ENCODE results near the gene KYNU.

The KYNU gene

GRCh38 chr2:142975239-142975638 is 97.8 kb downstream of the KYNU start:
- H3K9me3 ChIP-seq (ENCODE audit: low read length) = no peaks in the 10 kb centered on the region
- H3K27me3 ChIP-seq (ENCODE audit: insufficient read depth, low read length) = no peaks in the 10 kb centered on the region
- H3K27ac ChIP-seq (ENCODE audit: low read depth, low read length, poor library complexity, severe bottlenecking) = no peak overlapping the region
- no peaks in the 10 kb centered on the region for H3K4me1 ChIP-seq (ENCODE audit: insufficient read depth, low read length, severe bottlenecking)
- no peak overlapping the region for H2AFZ ChIP-seq (ENCODE audit: low read length)
- H3K9ac ChIP-seq (ENCODE audit: low read length) = no peak overlapping the region
- H3K4me2 ChIP-seq (ENCODE audit: low read length) = no peak overlapping the region
- no peaks in the 10 kb centered on the region for H3F3A ChIP-seq (ENCODE audit: insufficient read depth, low read length)
- no peaks in the 10 kb centered on the region for H3K36me3 ChIP-seq (ENCODE audit: insufficient read depth, low read length)
- no peak for TF ChIP-seq CTCF (IDR thresholded peaks at IDR 0.05; ENCODE audit: low read length)
- TF ChIP-seq EZH2 (IDR thresholded peaks at IDR 0.05; ENCODE audit: borderline replicate concordance, low read length) = no peak
- H3K4me3 ChIP-seq (ENCODE audit: low read depth, low read length, poor library complexity, severe bottlenecking) = no peak overlapping the region
- H3K79me2 ChIP-seq (ENCODE audit: insufficient read depth, low read length) = no peaks in the 10 kb centered on the region
- H4K20me1 ChIP-seq (ENCODE audit: insufficient read depth, low read length) = no peaks in the 10 kb centered on the region
- no peaks in the 10 kb centered on the region for H3K9me2 ChIP-seq (ENCODE audit: low read depth, low read length)

- Histone ChIP-seq H4K20me1 (ENCODE audit: insufficient read depth, low read length) (no peaks in the 10 kb centered on the region), H2AFZ (ENCODE audit: low read length) (no peak overlapping the region), H3K79me2 (ENCODE audit: insufficient read depth, low read length) (no peaks in the 10 kb centered on the region), H3K4me2 (ENCODE audit: low read length) (no peak overlapping the region), H3K27me3 (ENCODE audit: insufficient read depth, low read length) (no peaks in the 10 kb centered on the region), H3K36me3 (ENCODE audit: insufficient read depth, low read length) (no peaks in the 10 kb centered on the region), H3K9me3 (ENCODE audit: low read length) (no peaks in the 10 kb centered on the region), H3K9ac (ENCODE audit: low read length) (no peak overlapping the region), H3K9me2 (ENCODE audit: low read depth, low read length) (no peaks in the 10 kb centered on the region), H3K4me1 (ENCODE audit: insufficient read depth, low read length, severe bottlenecking) (no peaks in the 10 kb centered on the region), H3K4me3 (ENCODE audit: low read depth, low read length, poor library complexity, severe bottlenecking) (no peak overlapping the region), H3F3A (ENCODE audit: insufficient read depth, low read length) (no peaks in the 10 kb centered on the region), H3K27ac (ENCODE audit: low read depth, low read length, poor library complexity, severe bottlenecking) (no peak overlapping the region)
- peak; percentile 46 for TF ChIP-seq CTCF (IDR thresholded peaks at IDR 0.05; ENCODE audit: low read length)
- no peak for TF ChIP-seq EZH2 (IDR thresholded peaks at IDR 0.05; ENCODE audit: borderline replicate concordance, low read length)
These were observed 103.0 kb downstream of the KYNU start for GRCh38 chr2:142980246-142981068.

- Histone ChIP-seq H3F3A (ENCODE audit: insufficient read depth, low read length) (no peaks in the 10 kb centered on the region), H3K4me2 (ENCODE audit: low read length) (no peak overlapping the region), H2AFZ (ENCODE audit: low read length) (no peak overlapping the region), H3K4me3 (ENCODE audit: low read depth, low read length, poor library complexity, severe bottlenecking) (no peak overlapping the region), H3K4me1 (ENCODE audit: insufficient read depth, low read length, severe bottlenecking) (no peaks in the 10 kb centered on the region), H4K20me1 (ENCODE audit: insufficient read depth, low read length) (no peaks in the 10 kb centered on the region), H3K9ac (ENCODE audit: low read length) (no peak overlapping the region), H3K9me3 (ENCODE audit: low read length) (no peaks in the 10 kb centered on the region), H3K9me2 (ENCODE audit: low read depth, low read length) (no peaks in the 10 kb centered on the region), H3K36me3 (ENCODE audit: insufficient read depth, low read length) (no peaks in the 10 kb centered on the region), H3K27me3 (ENCODE audit: insufficient read depth, low read length) (no peaks in the 10 kb centered on the region), H3K27ac (ENCODE audit: low read depth, low read length, poor library complexity, severe bottlenecking) (no peak overlapping the region), H3K79me2 (ENCODE audit: insufficient read depth, low read length) (no peaks in the 10 kb centered on the region)
- TF ChIP-seq EZH2 (IDR thresholded peaks at IDR 0.05; ENCODE audit: borderline replicate concordance, low read length) (no peak), CTCF (IDR thresholded peaks at IDR 0.05; ENCODE audit: low read length) (no peak; the same call in 1 of the 2 replicates)
These were observed 103.6 kb downstream of the KYNU start for GRCh38 chr2:142981069-142981378.
